Measurements from ENCODE around the gene NKIRAS1. TPM values are rescaled to one million over a fixed set of nuclear protein-coding genes. Genes with fewer than 3 reads are reported as not detected.
A peak's percentile ranks its signal among the peaks of the same experiment; 100 is the strongest.

NKIRAS1 gene
- total RNA-seq, 2 donors from 2014 or later: 6.3 to 6.9 TPM

GRCh38 chr3:23869977-23870662, 46.7 kb downstream of the NKIRAS1 start:
- Histone ChIP-seq H3K4me3 (ENCODE audit: low read length) (no peak overlapping the region), H3K27me3 (ENCODE audit: control insufficient read depth, insufficient read depth, low read length, poor library complexity, severe bottlenecking) (no peaks in the 10 kb centered on the region), H3K27ac (ENCODE audit: low read depth, low read length) (no peak overlapping the region), H3K36me3 (ENCODE audit: control insufficient read depth, insufficient read depth, low read length) (peaks cover 4% of the 10 kb centered on the region), H3K9ac (ENCODE audit: extremely low read depth, low read length, poor library complexity, severe bottlenecking) (no peak overlapping the region), H3K9me3 (ENCODE audit: control insufficient read depth, low read length) (peaks cover 9% of the 10 kb centered on the region), H3K4me1 (ENCODE audit: control insufficient read depth, insufficient read depth, low read length) (peaks cover 12% of the 10 kb centered on the region)
- no peaks in the 10 kb centered on the region for H3K9me3 Mint-ChIP-seq
- peaks cover 19% of the 10 kb centered on the region for H3K4me1 Mint-ChIP-seq
- no peak for TF ChIP-seq CTCF (conservative IDR thresholded peaks at IDR 0.05)
- DNase-seq: no peak
- 99 to 100% methylated on average over 1 to 4 of the region's 4 CpGs for WGBS, 2 experiments (ENCODE audit: insufficient coverage in 1 of 2, insufficient read length in 1 of 2)
- peaks cover 2% of the 10 kb centered on the region for H3K36me3 Mint-ChIP-seq (ENCODE audit: low read depth)
- no peaks in the 10 kb centered on the region for H3K27me3 Mint-ChIP-seq (ENCODE audit: insufficient read depth)
- no peak overlapping the region for H3K4me3 Mint-ChIP-seq
- H3K27ac Mint-ChIP-seq: no peak overlapping the region

GRCh38 chr3:23867838-23868237, 49.0 kb downstream of the NKIRAS1 start:
- no peaks in the 10 kb centered on the region for H3K9me3 Mint-ChIP-seq
- H3K9me3 ChIP-seq (ENCODE audit: control insufficient read depth, low read length): peaks cover 9% of the 10 kb centered on the region
- H3K4me3 ChIP-seq (ENCODE audit: low read length): no peak overlapping the region
- H3K4me3 Mint-ChIP-seq: no peak overlapping the region
- TF ChIP-seq CTCF (conservative IDR thresholded peaks at IDR 0.05): no peak
- peaks cover 4% of the 10 kb centered on the region for H3K36me3 ChIP-seq (ENCODE audit: control insufficient read depth, insufficient read depth, low read length)
- no peak overlapping the region for H3K27ac ChIP-seq (ENCODE audit: low read depth, low read length)
- no peak for DNase-seq
- H3K27me3 ChIP-seq (ENCODE audit: control insufficient read depth, insufficient read depth, low read length, poor library complexity, severe bottlenecking): no peaks in the 10 kb centered on the region
- peaks cover 12% of the 10 kb centered on the region for H3K4me1 ChIP-seq (ENCODE audit: control insufficient read depth, insufficient read depth, low read length)
- no peak overlapping the region for H3K9ac ChIP-seq (ENCODE audit: extremely low read depth, low read length, poor library complexity, severe bottlenecking)
- peaks cover 9% of the 10 kb centered on the region for H3K36me3 Mint-ChIP-seq (ENCODE audit: low read depth)
- 97 to 100% methylated on average over 1 of the region's 1 CpG for WGBS, 2 experiments (ENCODE audit: insufficient coverage in 1 of 2, insufficient read length in 1 of 2)
- H3K4me1 Mint-ChIP-seq: peaks cover 24% of the 10 kb centered on the region
- H3K27ac Mint-ChIP-seq: no peak overlapping the region
- no peaks in the 10 kb centered on the region for H3K27me3 Mint-ChIP-seq (ENCODE audit: insufficient read depth)

GRCh38 chr3:23867400-23867799, 49.4 kb downstream of the NKIRAS1 start:
- TF ChIP-seq CTCF (conservative IDR thresholded peaks at IDR 0.05): peak; percentile 35
- WGBS, 2 experiments (ENCODE audit: insufficient coverage in 1 of 2, insufficient read length in 1 of 2): 92% methylated on average over 1 of the region's 1 CpG; no CpG with 5 or more reads in 1 of the 2 experiments
- Histone ChIP-seq H3K4me1 (ENCODE audit: control insufficient read depth, insufficient read depth, low read length) (peaks cover 12% of the 10 kb centered on the region), H3K4me3 (ENCODE audit: low read length) (no peak overlapping the region), H3K27ac (ENCODE audit: low read depth, low read length) (no peak overlapping the region), H3K27me3 (ENCODE audit: control insufficient read depth, insufficient read depth, low read length, poor library complexity, severe bottlenecking) (no peaks in the 10 kb centered on the region), H3K9ac (ENCODE audit: extremely low read depth, low read length, poor library complexity, severe bottlenecking) (no peak overlapping the region), H3K9me3 (ENCODE audit: control insufficient read depth, low read length) (peaks cover 9% of the 10 kb centered on the region), H3K36me3 (ENCODE audit: control insufficient read depth, insufficient read depth, low read length) (peaks cover 6% of the 10 kb centered on the region)
- H3K36me3 Mint-ChIP-seq (ENCODE audit: low read depth): peaks cover 10% of the 10 kb centered on the region
- H3K27ac Mint-ChIP-seq: no peak overlapping the region
- no peak overlapping the region for H3K4me3 Mint-ChIP-seq
- H3K9me3 Mint-ChIP-seq: no peaks in the 10 kb centered on the region
- peaks cover 24% of the 10 kb centered on the region for H3K4me1 Mint-ChIP-seq
- no peak for DNase-seq
- H3K27me3 Mint-ChIP-seq (ENCODE audit: insufficient read depth): no peaks in the 10 kb centered on the region

All from endodermal cell (in vitro differentiated cells).